Gastroesophageal sphincter (tissue), 4 donors: ENCODE measurements around the gene TTBK2. TPM values are rescaled to one million over a fixed set of nuclear protein-coding genes. Genes with fewer than 3 reads are reported as not detected.

Experiments
- ATAC-seq: fragments of 150-250 bp; one replicate; pipeline ENCODE4 v1.9.1; 2016; ENCODE audit warnings: mild to moderate bottlenecking, moderate library complexity
- H3K27ac ChIP-seq, 4 donors: fragments of 200-600 bp; sonication (generic) in 3 of 4; 1 replicate in 3 of 4; 2 replicates in 1 of 4; pipeline ENCODE4 v1.5.1; 2016 to 2019
- H3K27me3 ChIP-seq: fragments of 200-600 bp; sonication (generic); one replicate; pipeline ENCODE4 v1.5.1; 2019
- H3K36me3 ChIP-seq, 2 donors: fragments of 200-600 bp; sonication (generic); one replicate each; pipeline ENCODE4 v1.5.1; 2019; ENCODE audit warnings: control low read depth in 1 of 2
- H3K4me1 ChIP-seq, 3 donors: fragments of 200-600 bp; sonication (generic); 1 replicate in 2 of 3; 2 replicates in 1 of 3; pipeline ENCODE4 v1.5.1; 2016 to 2019; ENCODE audit warnings: control low read depth in 2 of 3
- H3K4me3 ChIP-seq, 2 donors: fragments of 200-600 bp; sonication (generic); one replicate each; pipeline ENCODE4 v1.5.1; 2019; ENCODE audit warnings: mild to moderate bottlenecking in 1 of 2, moderate library complexity in 1 of 2
- H3K9me3 ChIP-seq, 3 donors: fragments of 200-600 bp; sonication (generic); one replicate each; pipeline ENCODE4 v1.5.1; 2017 to 2019; ENCODE audit warnings: control low read depth in 2 of 3
- CTCF ChIP-seq, 4 experiments: fragments of 200-600 bp in 2 of 4; fragments of 450-650 bp in 2 of 4; sonication (generic) in 1 of 4; IDR thresholded peaks; one replicate each; pipeline ENCODE4 v1.5.1; 2017 to 2019; ENCODE audit warnings: antibody characterized with exemption in 4 of 4, mild to moderate bottlenecking in 2 of 4, moderate library complexity in 2 of 4
- EP300 ChIP-seq: sonication (generic); formaldehyde crosslinking; IDR thresholded peaks from one replicate; pipeline ENCODE4 v1.6.1; 2017; ENCODE audit warnings: antibody characterized with exemption, mild to moderate bottlenecking
- POLR2A ChIP-seq, 2 donors: fragments of 450-650 bp; IDR thresholded peaks; one replicate each; pipeline ENCODE4 v1.6.1; 2017; ENCODE audit warnings: antibody characterized with exemption in 2 of 2, mild to moderate bottlenecking in 2 of 2, moderate library complexity in 1 of 2
- POLR2AphosphoS5 ChIP-seq: sonication (generic); formaldehyde crosslinking; IDR thresholded peaks from one replicate; pipeline ENCODE4 v1.6.1; 2017; ENCODE audit warnings: antibody characterized with exemption
- WGBS, 2 donors: methylation state at CpG; one replicate each; pipeline ENCODE4 v1.1.5; 2018; ENCODE audit warnings: low coverage in 1 of 2; 5-methylcytosine and 5-hydroxymethylcytosine counted together
- total RNA-seq, 4 donors: library from RNA; depleted of rRNA; stranded (reverse); fragments of >200 nt; gene quantifications; one replicate each; pipeline ENCODE4 v1.1.0, GENCODE V29; 2016

The TTBK2 gene
- total RNA-seq, 4 donors from 2014 or later: 21.2 to 24.4 (median 23.2) TPM

GRCh38 chr15:42919308-42919707 lies 1.3 kb downstream of the TTBK2 start:
- Histone ChIP-seq H3K27me3 (no peaks in the 10 kb centered on the region), H3K4me3 (peak overlapping the region; percentile 92 to 98), H3K27ac (peak overlapping the region; percentile 83 to 97 (median 90)), H3K4me1 (peaks cover 0 to 40% (median 0%) of the 10 kb centered on the region in 3 donors), H3K9me3 (no peaks in the 10 kb centered on the region), H3K36me3 (no peaks in the 10 kb centered on the region)
- 40 to 50% methylated on average over 2 of the region's 2 CpGs for WGBS, 2 donors
- TF ChIP-seq POLR2AphosphoS5 (no peak), EP300 (no peak), CTCF (IDR thresholded peaks at IDR 0.05) (no peak), POLR2A (IDR thresholded peaks at IDR 0.05) (no peak)
- ATAC-seq: no peak

GRCh38 chr15:42918047-42918446 lies 2.5 kb downstream of the TTBK2 start:
- H3K9me3 ChIP-seq: no peaks in the 10 kb centered on the region
- H3K4me1 ChIP-seq: peaks cover 0 to 40% (median 0%) of the 10 kb centered on the region in 3 donors
- no peaks in the 10 kb centered on the region for H3K27me3 ChIP-seq
- 95 to 96% methylated on average over 5 of the region's 5 CpGs for WGBS, 2 donors
- TF ChIP-seq CTCF (IDR thresholded peaks at IDR 0.05) (no peak), POLR2A (IDR thresholded peaks at IDR 0.05) (no peak), POLR2AphosphoS5 (no peak), EP300 (no peak)
- no peaks in the 10 kb centered on the region for H3K36me3 ChIP-seq
- H3K27ac ChIP-seq: no peak overlapping the region
- no peak overlapping the region for H3K4me3 ChIP-seq
- ATAC-seq: no peak

- TF ChIP-seq POLR2A (IDR thresholded peaks at IDR 0.05): no peak
- 98% methylated on average over 3 of the region's 3 CpGs; no CpG with 5 or more reads in 1 of the 2 donors for WGBS, 2 donors
Measured at GRCh38 chr15:42915654-42916315, 4.8 kb downstream of the TTBK2 start.

GRCh38 chr15:42914728-42915497 lies 5.7 kb downstream of the TTBK2 start:
- Histone ChIP-seq H3K4me3 (no peak overlapping the region), H3K27me3 (no peaks in the 10 kb centered on the region), H3K4me1 (peaks cover 0 to 31% (median 0%) of the 10 kb centered on the region in 3 donors), H3K36me3 (no peaks in the 10 kb centered on the region), H3K27ac (no peak overlapping the region), H3K9me3 (no peaks in the 10 kb centered on the region)
- ATAC-seq: no peak
- WGBS, 2 donors: 58 to 84% methylated on average over 4 to 5 of the region's 5 CpGs
- TF ChIP-seq EP300: no peak
- no peak for TF ChIP-seq POLR2AphosphoS5
- TF ChIP-seq POLR2A (IDR thresholded peaks at IDR 0.05): no peak
- no peak for TF ChIP-seq CTCF (IDR thresholded peaks at IDR 0.05)

More at GRCh38 chr15:42915654-42916315, 4.8 kb downstream of the TTBK2 start:
- no peaks in the 10 kb centered on the region for H3K36me3 ChIP-seq
- H3K4me3 ChIP-seq: no peak overlapping the region
- H3K27ac ChIP-seq: no peak overlapping the region
- H3K4me1 ChIP-seq: peaks cover 0 to 31% (median 0%) of the 10 kb centered on the region in 3 donors
- no peaks in the 10 kb centered on the region for H3K9me3 ChIP-seq
- no peaks in the 10 kb centered on the region for H3K27me3 ChIP-seq
- ATAC-seq: no peak

GRCh38 chr15:42911058-42911592 lies 9.5 kb downstream of the TTBK2 start:
- ATAC-seq: no peak
- WGBS, 2 donors: 87 to 90% methylated on average over 3 to 5 of the region's 5 CpGs
- no peak overlapping the region for H3K4me3 ChIP-seq

More at GRCh38 chr15:42911058-42911592, 9.5 kb downstream of the TTBK2 start:
- no peaks in the 10 kb centered on the region for H3K4me1 ChIP-seq
- no peaks in the 10 kb centered on the region for H3K36me3 ChIP-seq
- H3K27ac ChIP-seq: no peak overlapping the region
- H3K9me3 ChIP-seq: no peaks in the 10 kb centered on the region
- no peaks in the 10 kb centered on the region for H3K27me3 ChIP-seq
- no peak for TF ChIP-seq POLR2AphosphoS5
- TF ChIP-seq POLR2A (IDR thresholded peaks at IDR 0.05): no peak
- no peak for TF ChIP-seq CTCF (IDR thresholded peaks at IDR 0.05)
- no peak for TF ChIP-seq EP300
